HCT116 (cell line): Measurements from ENCODE around the gene SLX9. TPM values are rescaled to one million over a fixed set of nuclear protein-coding genes. Genes with fewer than 3 reads are reported as not detected.

Experiments used
- ATAC-seq: fragments of 200-7000 bp; cut with Tn5 transposase; 2 replicates; pipeline ENCODE4 v1.9.1; 2020; ENCODE audit warnings: mild to moderate bottlenecking, moderate library complexity
- BruUV-seq: library from RNA; stranded (reverse); fragments of 400-500 nt; replicated peaks from 2 replicates; lab custom pipeline; 2021; lab: Mats Ljungman, UMichigan
- CTCF ChIA-PET: fragments of 300-600 bp; sonication (Branson Sonifier 250); formaldehyde crosslinking; loops from one replicate; lab custom pipeline; 2021; ENCODE audit warnings: antibody characterized with exemption; lab: Charles Lee
- POLR2A ChIA-PET: fragments of 300-600, 350-600 bp; sonication (Branson Sonifier 250); formaldehyde crosslinking; loops from one replicate; lab custom pipeline; 2021; ENCODE audit warnings: antibody characterized with exemption; lab: Charles Lee
- RAD21 ChIA-PET, 2 experiments: fragments of 300-600 bp; sonication (Branson Sonifier 250); formaldehyde crosslinking; loops; one replicate each; lab custom pipeline; 2023; ENCODE audit warnings: low total read pairs in 2 of 2; ENCODE audit not compliant: uncharacterized antibody in 2 of 2, unreplicated experiment in 2 of 2, low non-redundant PET in 1 of 2; lab: Charles Lee
- DNase-seq: peaks from one replicate; pipeline ENCODE4 v3.0.0-alpha.2; 2010; ENCODE audit warnings: low read depth, low spot score
- H2AFZ ChIP-seq: fragments of 200-600 bp; shearing (Covaris generic), sonication (generic); 2 replicates; pipeline ENCODE4 v1.6.1; 2017; ENCODE audit warnings: low read depth, mixed run types, mixed read lengths, antibody characterized with exemption, low read length; ENCODE audit not compliant: poor library complexity, severe bottlenecking
- H3K27ac ChIP-seq: 2 replicates; pipeline ENCODE4 v1.5.1; 2012; ENCODE audit warnings: low read depth, low read length
- H3K27me3 ChIP-seq: fragments of 200-600 bp; sonication (generic); 2 replicates; pipeline ENCODE4 v1.6.1; 2016; ENCODE audit warnings: mixed run types, low read length, mixed read lengths; ENCODE audit not compliant: insufficient read depth
- H3K36me3 ChIP-seq, 2 experiments: fragments of 200-500 bp in 1 of 2; fragments of 200-600 bp in 1 of 2; sonication (Bioruptor generic) in 1 of 2; sonication (generic) in 1 of 2; 2 replicates each; pipeline versions ENCODE4 v1.5.1 to v1.6.1; 2014 to 2016; ENCODE audit warnings: low read length in 2 of 2, inconsistent platforms in 1 of 2, mixed read lengths in 1 of 2, mixed run types in 1 of 2; ENCODE audit not compliant: insufficient read depth in 2 of 2, control insufficient read depth in 1 of 2
- H3K4me1 ChIP-seq, 2 experiments: fragments of 200-600 bp in 1 of 2; sonication (generic) in 1 of 2; 2 replicates each; pipeline versions ENCODE4 v1.5.1 to v1.6.1; 2012 to 2017; ENCODE audit warnings: low read length in 2 of 2, inconsistent platforms in 1 of 2, mild to moderate bottlenecking in 1 of 2, mixed read lengths in 1 of 2, mixed run types in 1 of 2, moderate library complexity in 1 of 2; ENCODE audit not compliant: insufficient read depth in 2 of 2, control insufficient read depth in 1 of 2
- H3K4me2 ChIP-seq: fragments of 200-600 bp; sonication (generic); 2 replicates; pipeline ENCODE4 v1.6.1; 2017; ENCODE audit warnings: mixed run types, low read length, mixed read lengths
- H3K4me3 ChIP-seq, 2 experiments: fragments of 200-600 bp in 1 of 2; sonication (generic) in 1 of 2; replicated peaks in 1 of 2; 2 replicates each; pipeline ENCODE4 v1.5.1; 2011 to 2016; ENCODE audit warnings: low read length in 2 of 2, control low read depth in 1 of 2, low read depth in 1 of 2, mild to moderate bottlenecking in 1 of 2, mixed read lengths in 1 of 2, mixed run types in 1 of 2
- H3K79me2 ChIP-seq: fragments of 200-600 bp; sonication (generic); 2 replicates; pipeline ENCODE4 v1.6.1; 2017; ENCODE audit warnings: mild to moderate bottlenecking, mixed run types, low read length, moderate library complexity, mixed read lengths; ENCODE audit not compliant: insufficient read depth
- H3K9ac ChIP-seq: fragments of 200-600 bp; sonication (generic); 2 replicates; pipeline ENCODE4 v1.6.1; 2016; ENCODE audit warnings: low read length, mixed read lengths
- H3K9me2 ChIP-seq: fragments of 200-600 bp; sonication (generic), shearing (Covaris generic); 2 replicates; pipeline ENCODE4 v1.6.1; 2017; ENCODE audit warnings: mixed run types, mild to moderate bottlenecking, moderate library complexity; ENCODE audit not compliant: insufficient read depth
- H3K9me3 ChIP-seq, 2 experiments: fragments of 200-500 bp in 1 of 2; fragments of 200-600 bp in 1 of 2; sonication (Bioruptor generic) in 1 of 2; sonication (generic) in 1 of 2; 2 replicates each; pipeline ENCODE4 v1.6.1; 2014 to 2017; ENCODE audit warnings: low read length in 2 of 2, mixed read lengths in 2 of 2, inconsistent platforms in 1 of 2, low read depth in 1 of 2, mild to moderate bottlenecking in 1 of 2, mixed run types in 1 of 2, moderate library complexity in 1 of 2; ENCODE audit not compliant: control insufficient read depth in 1 of 2, insufficient read depth in 1 of 2
- H4K20me1 ChIP-seq: fragments of 200-600 bp; sonication (generic), shearing (Covaris generic); 2 replicates; pipeline ENCODE4 v1.6.1; 2017; ENCODE audit warnings: mixed run types, mild to moderate bottlenecking, moderate library complexity; ENCODE audit not compliant: insufficient read depth
- CBX3 ChIP-seq: IDR thresholded peaks from 2 replicates; pipeline ENCODE4 v1.6.1; 2012; ENCODE audit warnings: low read depth
- CEBPB ChIP-seq: IDR thresholded peaks from 2 replicates; pipeline ENCODE4 v1.6.1; 2012; ENCODE audit warnings: low read depth
- EGR1 ChIP-seq: IDR thresholded peaks from 2 replicates; pipeline ENCODE4 v1.6.1; 2012; ENCODE audit warnings: low read depth
- EZH2phosphoT487 ChIP-seq: fragments of 200-600 bp; IDR thresholded peaks from 2 replicates; pipeline ENCODE4 v1.6.1; 2018; ENCODE audit warnings: antibody characterized with exemption, borderline replicate concordance
- FOSL1 ChIP-seq: IDR thresholded peaks from 2 replicates; pipeline ENCODE4 v1.6.1; 2012; ENCODE audit warnings: low read depth
- POLR2AphosphoS5 ChIP-seq: IDR thresholded peaks from 2 replicates; pipeline ENCODE4 v1.6.1; 2011; ENCODE audit warnings: mild to moderate bottlenecking, low read depth, low read length, moderate library complexity
- RAD21 ChIP-seq: IDR thresholded peaks from 2 replicates; pipeline ENCODE4 v1.6.1; 2012; ENCODE audit warnings: low read depth, mild to moderate bottlenecking
- SIN3A ChIP-seq: IDR thresholded peaks from 2 replicates; pipeline ENCODE4 v1.6.1; 2012; ENCODE audit warnings: low read depth
- SP1 ChIP-seq: IDR thresholded peaks from 2 replicates; pipeline ENCODE4 v1.6.1; 2012; ENCODE audit warnings: low read depth
- TCF7L2 ChIP-seq: IDR thresholded peaks from 2 replicates; pipeline ENCODE4 v1.7.0; 2011; ENCODE audit warnings: borderline replicate concordance, inconsistent platforms; ENCODE audit not compliant: insufficient read depth, insufficient read length; ENCODE audit errors: extremely low read depth
- ZBTB33 ChIP-seq: IDR thresholded peaks from 2 replicates; pipeline ENCODE4 v1.6.1; 2011; ENCODE audit warnings: mild to moderate bottlenecking, low read length, moderate library complexity; ENCODE audit not compliant: insufficient replicate concordance; ENCODE audit errors: extremely low read depth
- ZNF274 ChIP-seq: fragments of 200-500 bp; sonication (Bioruptor generic); IDR thresholded peaks from 2 replicates; pipeline ENCODE4 v1.6.1; 2014; ENCODE audit warnings: mild to moderate bottlenecking, low read depth, low read length, inconsistent platforms
- intact Hi-C: fragments of 100-400 bp; cut with micrococcal nuclease; formaldehyde crosslinking; loops from 2 replicates; pipeline ENCODE4 v1.10.0; 2022
- total RNA-seq: library from RNA; stranded (reverse); gene quantifications from one replicate; pipeline ENCODE4 v1.2.1, GENCODE V29; 2021; ENCODE audit not compliant: unreplicated experiment
- TF ChIP-seq, protein P1 (sequence below): IDR thresholded peaks from 2 replicates; pipeline ENCODE4 v1.6.1; 2012
- TF ChIP-seq, protein P2 (sequence below), 3 experiments: fragments of 200-600 bp in 1 of 3; sonication (generic) in 1 of 3; IDR thresholded peaks in 2 of 3; conservative IDR thresholded peaks in 1 of 3; 2 replicates each; pipeline ENCODE4 v1.5.1; 2012 to 2017; ENCODE audit warnings: low read depth in 2 of 3, low read length in 2 of 3, antibody characterized with exemption in 1 of 3, borderline replicate concordance in 1 of 3, control low read depth in 1 of 3, mild to moderate bottlenecking in 1 of 3, mixed read lengths in 1 of 3, mixed run types in 1 of 3, moderate library complexity in 1 of 3; ENCODE audit not compliant: insufficient read depth in 1 of 3

SLX9 gene
- total RNA-seq, 1 experiment from 2014 or later = 61.9 TPM

GRCh38 chr21:44916965-44917364 is 22.9 kb upstream of the SLX9 start:
- Histone ChIP-seq H3K9ac (no peak overlapping the region), H3K27ac (no peak overlapping the region), H4K20me1 (no peaks in the 10 kb centered on the region), H3K27me3 (peaks cover 13% of the 10 kb centered on the region; the same call in 1 of the 2 replicates), H3K9me3 (no peaks in the 10 kb centered on the region), H2AFZ (no peak overlapping the region), H3K4me1 (peaks cover 2 to 38% of the 10 kb centered on the region in 2 experiments; a peak in 3 of 4 replicates), H3K9me2 (no peaks in the 10 kb centered on the region), H3K4me3 (no peak overlapping the region), H3K36me3 (no peaks in the 10 kb centered on the region), H3K4me2 (peak overlapping the region; percentile 46; the same call in 1 of the 2 replicates), H3K79me2 (no peaks in the 10 kb centered on the region)
- TF ChIP-seq TCF7L2 = no peak
- no peak for TF ChIP-seq ZNF274
- TF ChIP-seq POLR2AphosphoS5 = no peak
- TF ChIP-seq SP1 = no peak
- intact Hi-C loops = no loop called here
- BruUV-seq = no TSS peak
- ATAC-seq (no peak), DNase-seq (no peak)
- ChIA-PET RAD21 (no interaction called here), POLR2A (no interaction called here), CTCF (interaction anchor here (0.7 to 1.3 kb wide), 2 partner anchors 24 to 29 kb away, joined by 3 read pairs; no protein-coding TSS in a partner anchor)

- no peak for ATAC-seq
- POLR2A ChIA-PET = interaction anchor here (1.6 kb wide), 1 partner anchor 9 kb away, joined by 5 read pairs; no protein-coding TSS in a partner anchor
- no TSS peak for BruUV-seq
- peaks cover 19% of the 10 kb centered on the region for H3K27me3 ChIP-seq
- H2AFZ ChIP-seq = no peak overlapping the region
- no peak for DNase-seq
- H3K79me2 ChIP-seq = no peaks in the 10 kb centered on the region
- no peaks in the 10 kb centered on the region for H3K9me3 ChIP-seq
- H3K9me2 ChIP-seq = no peaks in the 10 kb centered on the region
- no peaks in the 10 kb centered on the region for H3K36me3 ChIP-seq
- CTCF ChIA-PET = interaction anchor here (0.6 to 1.3 kb wide), 2 partner anchors 10 to 25 kb away, joined by 3 read pairs; no protein-coding TSS in a partner anchor
- H3K9ac ChIP-seq = no peak overlapping the region
- no peaks in the 10 kb centered on the region for H4K20me1 ChIP-seq
- H3K4me1 ChIP-seq = peaks cover 2 to 38% of the 10 kb centered on the region in 2 experiments; a peak in 3 of 4 replicates
- no peak overlapping the region for H3K4me3 ChIP-seq
- H3K27ac ChIP-seq = no peak overlapping the region
- intact Hi-C loops = no loop called here
- H3K4me2 ChIP-seq = no peak overlapping the region
- RAD21 ChIA-PET = no interaction called here
- TF ChIP-seq CBX3 (no peak), EGR1 (no peak), ZBTB33 (no peak), CEBPB (no peak), EZH2phosphoT487 (no peak), TCF7L2 (no peak), ZNF274 (no peak), SIN3A (no peak), POLR2AphosphoS5 (no peak), FOSL1 (no peak), SP1 (no peak), RAD21 (no peak)
- TF ChIP-seq, protein P1, sequence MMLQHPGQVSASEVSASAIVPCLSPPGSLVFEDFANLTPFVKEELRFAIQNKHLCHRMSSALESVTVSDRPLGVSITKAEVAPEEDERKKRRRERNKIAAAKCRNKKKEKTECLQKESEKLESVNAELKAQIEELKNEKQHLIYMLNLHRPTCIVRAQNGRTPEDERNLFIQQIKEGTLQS = no peak
- TF ChIP-seq, protein P2, sequence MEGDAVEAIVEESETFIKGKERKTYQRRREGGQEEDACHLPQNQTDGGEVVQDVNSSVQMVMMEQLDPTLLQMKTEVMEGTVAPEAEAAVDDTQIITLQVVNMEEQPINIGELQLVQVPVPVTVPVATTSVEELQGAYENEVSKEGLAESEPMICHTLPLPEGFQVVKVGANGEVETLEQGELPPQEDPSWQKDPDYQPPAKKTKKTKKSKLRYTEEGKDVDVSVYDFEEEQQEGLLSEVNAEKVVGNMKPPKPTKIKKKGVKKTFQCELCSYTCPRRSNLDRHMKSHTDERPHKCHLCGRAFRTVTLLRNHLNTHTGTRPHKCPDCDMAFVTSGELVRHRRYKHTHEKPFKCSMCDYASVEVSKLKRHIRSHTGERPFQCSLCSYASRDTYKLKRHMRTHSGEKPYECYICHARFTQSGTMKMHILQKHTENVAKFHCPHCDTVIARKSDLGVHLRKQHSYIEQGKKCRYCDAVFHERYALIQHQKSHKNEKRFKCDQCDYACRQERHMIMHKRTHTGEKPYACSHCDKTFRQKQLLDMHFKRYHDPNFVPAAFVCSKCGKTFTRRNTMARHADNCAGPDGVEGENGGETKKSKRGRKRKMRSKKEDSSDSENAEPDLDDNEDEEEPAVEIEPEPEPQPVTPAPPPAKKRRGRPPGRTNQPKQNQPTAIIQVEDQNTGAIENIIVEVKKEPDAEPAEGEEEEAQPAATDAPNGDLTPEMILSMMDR (IDR thresholded peaks at IDR 0.05 in 2 of 3, conservative IDR thresholded peaks at IDR 0.05 in 1 of 3; ENCODE audit: borderline replicate concordance in 1 of 3, insufficient read depth in 1 of 3, low read depth in 2 of 3, low read length in 2 of 3) = no peak
Observed at GRCh38 chr21:44917446-44918106, 22.3 kb upstream of the SLX9 start.
